Endodermal cell (in vitro differentiated cells): ENCODE results near the gene CTNND2. TPM values are rescaled to one million over a fixed set of nuclear protein-coding genes. Genes with fewer than 3 reads are reported as not detected.

Experiments used
- DNase-seq: peaks from one replicate; pipeline ENCODE4 v3.0.0-alpha.2; 2017
- H3K27ac ChIP-seq: 2 replicates; pipeline ENCODE4 v1.5.1; 2013; ENCODE audit warnings: mild to moderate bottlenecking, low read depth, low read length, moderate library complexity
- H3K27me3 ChIP-seq: 2 replicates; pipeline ENCODE4 v1.6.1; 2013; ENCODE audit warnings: mild to moderate bottlenecking, low read length, moderate library complexity; ENCODE audit not compliant: insufficient read depth, control insufficient read depth, poor library complexity, severe bottlenecking
- H3K36me3 ChIP-seq: 2 replicates; pipeline ENCODE4 v1.7.0; 2013; ENCODE audit warnings: mild to moderate bottlenecking, low read length, moderate library complexity; ENCODE audit not compliant: control insufficient read depth, insufficient read depth
- H3K4me1 ChIP-seq: one replicate; pipeline ENCODE4 v1.7.0; 2013; ENCODE audit warnings: low read length; ENCODE audit not compliant: control insufficient read depth, insufficient read depth
- H3K4me3 ChIP-seq: 2 replicates; pipeline ENCODE4 v1.5.1; 2013; ENCODE audit warnings: mild to moderate bottlenecking, low read length, moderate library complexity
- H3K9ac ChIP-seq: 2 replicates; pipeline ENCODE4 v1.6.1; 2013; ENCODE audit warnings: mild to moderate bottlenecking, low read length, moderate library complexity; ENCODE audit not compliant: poor library complexity, severe bottlenecking; ENCODE audit errors: extremely low read depth
- H3K9me3 ChIP-seq: 2 replicates; pipeline ENCODE4 v1.6.1; 2013; ENCODE audit warnings: mild to moderate bottlenecking, low read length, moderate library complexity; ENCODE audit not compliant: control insufficient read depth
- H3K27ac Mint-ChIP-seq: 2 replicates; pipeline ENCODE4 v1.8.0; 2020; ENCODE audit warnings: mixed read lengths
- H3K27me3 Mint-ChIP-seq: 2 replicates; pipeline ENCODE4 v1.8.0; 2021; ENCODE audit warnings: mild to moderate bottlenecking, mixed read lengths; ENCODE audit not compliant: insufficient read depth
- H3K36me3 Mint-ChIP-seq: 2 replicates; pipeline ENCODE4 v1.8.0; 2020; ENCODE audit warnings: low read depth, mixed read lengths
- H3K4me1 Mint-ChIP-seq: 2 replicates; pipeline ENCODE4 v1.8.0; 2020; ENCODE audit warnings: mixed read lengths
- H3K4me3 Mint-ChIP-seq: 2 replicates; pipeline ENCODE4 v1.8.0; 2020; ENCODE audit warnings: mild to moderate bottlenecking, moderate library complexity, mixed read lengths
- H3K9me3 Mint-ChIP-seq: 2 replicates; pipeline ENCODE4 v1.8.0; 2020; ENCODE audit warnings: mild to moderate bottlenecking, mixed read lengths
- WGBS, 2 experiments: methylation state at CpG; one replicate each; pipeline versions ENCODE4 v1.1.5 to v1.1.7; 2013; ENCODE audit warnings: missing lambda C conversion rate in 2 of 2, mixed read lengths in 1 of 2; ENCODE audit not compliant: insufficient coverage in 1 of 2, insufficient read length in 1 of 2; 5-methylcytosine and 5-hydroxymethylcytosine counted together
- total RNA-seq, 2 donors: library from RNA; stranded (reverse); fragmentation: NEBNext Ultra II Directional in 1 of 2; extraction: Animal tissue kit (Norgen Biotek cat#: 25700) in 1 of 2; gene quantifications; 2 replicates in 1 of 2; 3 replicates in 1 of 2; pipeline ENCODE4 v1.2.1, GENCODE V29; 2021
- TF ChIP-seq, protein P1 (sequence below): fragments of 200-600 bp; sonication (generic); conservative IDR thresholded peaks from 2 replicates; pipeline ENCODE4 v1.5.0; 2021; ENCODE audit warnings: antibody characterized with exemption, mild to moderate bottlenecking

CTNND2 gene
- total RNA-seq, 2 donors from 2014 or later, result 6.5 to 10.3 TPM

DNA sequence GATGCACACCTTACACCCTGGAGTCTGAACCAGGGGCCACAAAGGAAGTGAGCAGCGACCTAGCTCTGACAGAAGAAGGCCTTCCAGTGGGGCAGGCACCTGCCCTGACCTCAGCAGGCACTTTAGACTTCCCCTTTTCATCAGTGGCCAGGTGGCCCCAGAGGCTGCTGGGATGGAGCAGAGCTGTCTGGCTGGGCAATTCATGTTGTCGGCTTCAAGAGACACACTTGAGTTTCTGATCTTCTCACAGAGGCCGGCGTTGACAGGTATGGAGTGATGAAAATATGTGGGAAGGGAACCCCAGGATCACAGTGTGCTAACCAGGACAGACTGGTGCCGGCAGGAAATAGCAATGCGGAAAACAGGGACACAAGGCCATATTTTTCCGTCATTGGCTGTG lies 375.5 kb downstream of the CTNND2 start:
- Mint-ChIP-seq H3K27ac (no peak overlapping the region), H3K36me3 (no peaks in the 10 kb centered on the region), H3K27me3 (no peaks in the 10 kb centered on the region), H3K9me3 (no peaks in the 10 kb centered on the region), H3K4me3 (no peak overlapping the region), H3K4me1 (peaks cover 19% of the 10 kb centered on the region)
- WGBS, 2 experiments, result 89 to 94% methylated on average over 6 to 7 of the region's 7 CpGs
- Histone ChIP-seq H3K4me1 (no peaks in the 10 kb centered on the region), H3K36me3 (no peaks in the 10 kb centered on the region), H3K4me3 (no peak overlapping the region), H3K27ac (peak overlapping the region; percentile 89), H3K27me3 (no peaks in the 10 kb centered on the region), H3K9me3 (no peaks in the 10 kb centered on the region), H3K9ac (no peak overlapping the region)
- TF ChIP-seq, protein P1, sequence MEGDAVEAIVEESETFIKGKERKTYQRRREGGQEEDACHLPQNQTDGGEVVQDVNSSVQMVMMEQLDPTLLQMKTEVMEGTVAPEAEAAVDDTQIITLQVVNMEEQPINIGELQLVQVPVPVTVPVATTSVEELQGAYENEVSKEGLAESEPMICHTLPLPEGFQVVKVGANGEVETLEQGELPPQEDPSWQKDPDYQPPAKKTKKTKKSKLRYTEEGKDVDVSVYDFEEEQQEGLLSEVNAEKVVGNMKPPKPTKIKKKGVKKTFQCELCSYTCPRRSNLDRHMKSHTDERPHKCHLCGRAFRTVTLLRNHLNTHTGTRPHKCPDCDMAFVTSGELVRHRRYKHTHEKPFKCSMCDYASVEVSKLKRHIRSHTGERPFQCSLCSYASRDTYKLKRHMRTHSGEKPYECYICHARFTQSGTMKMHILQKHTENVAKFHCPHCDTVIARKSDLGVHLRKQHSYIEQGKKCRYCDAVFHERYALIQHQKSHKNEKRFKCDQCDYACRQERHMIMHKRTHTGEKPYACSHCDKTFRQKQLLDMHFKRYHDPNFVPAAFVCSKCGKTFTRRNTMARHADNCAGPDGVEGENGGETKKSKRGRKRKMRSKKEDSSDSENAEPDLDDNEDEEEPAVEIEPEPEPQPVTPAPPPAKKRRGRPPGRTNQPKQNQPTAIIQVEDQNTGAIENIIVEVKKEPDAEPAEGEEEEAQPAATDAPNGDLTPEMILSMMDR, result no peak
- no peak for DNase-seq

DNA sequence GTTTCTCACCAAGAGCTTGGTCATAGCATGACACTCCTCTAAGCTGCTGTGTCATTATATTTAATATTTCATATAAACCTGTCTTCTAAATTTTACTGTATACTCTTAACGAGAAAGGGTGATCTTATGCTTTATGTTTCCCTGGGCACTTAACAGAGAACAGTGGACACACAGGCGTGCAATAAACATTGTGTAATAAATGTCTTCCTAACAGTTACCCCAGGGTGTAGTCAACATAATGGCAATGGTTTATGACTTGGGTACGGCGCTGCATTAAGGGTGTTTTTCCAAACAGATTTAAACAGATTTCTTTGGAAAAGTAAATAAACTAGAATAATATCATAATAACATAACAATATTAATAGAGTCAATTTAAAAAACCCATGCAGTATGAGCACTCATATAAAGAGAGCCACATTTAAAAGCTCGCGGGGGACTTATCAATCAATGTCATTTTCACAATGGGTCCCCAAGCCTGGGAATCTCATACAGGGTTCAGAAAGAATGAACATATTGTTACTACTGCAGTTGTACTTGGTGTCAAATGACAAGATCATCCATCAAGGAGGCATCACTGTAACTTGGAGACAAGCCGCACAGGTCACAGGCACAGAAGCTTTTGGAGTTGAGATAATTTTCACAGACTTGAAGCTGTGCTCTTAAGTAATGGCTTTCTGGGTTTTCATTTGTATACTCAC lies 376.4 kb downstream of the CTNND2 start:
- no peaks in the 10 kb centered on the region for H3K4me1 ChIP-seq
- no peaks in the 10 kb centered on the region for H3K27me3 ChIP-seq
- Mint-ChIP-seq H3K27me3 (no peaks in the 10 kb centered on the region), H3K9me3 (no peaks in the 10 kb centered on the region), H3K27ac (no peak overlapping the region), H3K36me3 (no peaks in the 10 kb centered on the region), H3K4me1 (peaks cover 19% of the 10 kb centered on the region), H3K4me3 (no peak overlapping the region)
- H3K9me3 ChIP-seq, result no peaks in the 10 kb centered on the region
- no peak overlapping the region for H3K4me3 ChIP-seq
- WGBS, 2 experiments, result 33 to 95% methylated on average over 3 to 7 of the region's 7 CpGs
- DNase-seq, result no peak
- H3K9ac ChIP-seq, result no peak overlapping the region
- no peaks in the 10 kb centered on the region for H3K36me3 ChIP-seq
- TF ChIP-seq, protein P1, result no peak
- peak overlapping the region; percentile 93 for H3K27ac ChIP-seq

DNA sequence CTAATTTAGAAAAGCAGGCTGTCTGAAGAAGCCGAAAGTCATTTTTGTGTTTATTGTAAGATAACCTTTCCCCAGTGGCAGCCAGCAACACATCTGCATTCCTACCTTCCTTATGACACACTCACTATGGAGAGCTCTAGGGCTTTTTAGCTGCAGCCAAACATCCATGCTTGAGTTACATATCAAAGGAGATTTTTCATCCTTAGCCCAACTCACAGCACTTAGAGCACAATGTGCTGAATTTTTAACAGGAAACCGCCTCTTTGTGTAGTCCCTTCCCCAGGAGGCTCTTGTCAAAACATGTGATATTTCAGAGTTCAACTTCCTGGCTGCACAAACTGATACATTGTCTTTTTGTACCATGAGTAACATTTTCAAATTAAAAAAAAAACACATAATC lies 379.2 kb downstream of the CTNND2 start:
- Histone ChIP-seq H3K9ac (no peak overlapping the region), H3K36me3 (no peaks in the 10 kb centered on the region), H3K4me3 (no peak overlapping the region), H3K4me1 (no peaks in the 10 kb centered on the region), H3K9me3 (no peaks in the 10 kb centered on the region), H3K27me3 (no peaks in the 10 kb centered on the region), H3K27ac (peak overlapping the region; percentile 99)
- Mint-ChIP-seq H3K36me3 (no peaks in the 10 kb centered on the region), H3K4me1 (peaks cover 17% of the 10 kb centered on the region), H3K27ac (no peak overlapping the region), H3K27me3 (no peaks in the 10 kb centered on the region), H3K9me3 (no peaks in the 10 kb centered on the region), H3K4me3 (no peak overlapping the region)
- TF ChIP-seq, protein P1, result no peak
- WGBS, 2 experiments, result 50 to 84% methylated on average over 1 to 2 of the region's 2 CpGs
- DNase-seq, result no peak
